Testis (tissue), 2 donors: Measurements from ENCODE around the gene CBLB.

Experiments used
- POLR2A ChIP-seq: fragments of 450-650 bp; IDR thresholded peaks from one replicate; pipeline ENCODE4 v1.6.1; 2017; ENCODE audit warnings: antibody characterized with exemption, mild to moderate bottlenecking, moderate library complexity
- TF ChIP-seq, protein P1 (sequence below), 3 experiments: fragments of 450-650 bp in 2 of 3; fragments of 200-600 bp in 1 of 3; sonication (generic) in 1 of 3; IDR thresholded peaks; one replicate each; pipeline ENCODE4 v1.5.1; 2016 to 2019; ENCODE audit warnings: antibody characterized with exemption in 3 of 3, mild to moderate bottlenecking in 2 of 3, moderate library complexity in 1 of 3

DNA sequence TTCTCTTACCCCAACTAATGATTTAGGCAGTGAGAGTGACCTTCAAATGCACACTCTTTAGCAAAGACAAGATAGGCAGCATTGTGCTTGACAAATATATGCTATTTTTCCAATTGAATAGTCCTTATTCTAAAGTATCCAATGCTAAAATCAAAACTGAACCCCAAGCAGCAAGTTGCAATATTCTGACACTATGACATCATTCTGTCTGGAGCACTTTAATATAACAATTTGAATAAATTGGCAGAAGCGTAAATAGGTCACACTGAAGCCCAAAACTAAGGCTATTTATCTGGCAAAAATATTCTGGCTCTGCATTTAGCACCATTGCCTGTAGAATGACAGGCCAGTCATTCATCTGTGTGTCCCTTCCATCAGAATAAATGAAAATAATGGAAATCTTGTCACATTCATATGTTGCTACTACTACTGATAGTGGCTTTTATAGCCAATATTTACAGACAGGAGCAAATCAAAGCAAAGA, 2.9 kb downstream of the CBLB start:
- TF ChIP-seq, protein P1, sequence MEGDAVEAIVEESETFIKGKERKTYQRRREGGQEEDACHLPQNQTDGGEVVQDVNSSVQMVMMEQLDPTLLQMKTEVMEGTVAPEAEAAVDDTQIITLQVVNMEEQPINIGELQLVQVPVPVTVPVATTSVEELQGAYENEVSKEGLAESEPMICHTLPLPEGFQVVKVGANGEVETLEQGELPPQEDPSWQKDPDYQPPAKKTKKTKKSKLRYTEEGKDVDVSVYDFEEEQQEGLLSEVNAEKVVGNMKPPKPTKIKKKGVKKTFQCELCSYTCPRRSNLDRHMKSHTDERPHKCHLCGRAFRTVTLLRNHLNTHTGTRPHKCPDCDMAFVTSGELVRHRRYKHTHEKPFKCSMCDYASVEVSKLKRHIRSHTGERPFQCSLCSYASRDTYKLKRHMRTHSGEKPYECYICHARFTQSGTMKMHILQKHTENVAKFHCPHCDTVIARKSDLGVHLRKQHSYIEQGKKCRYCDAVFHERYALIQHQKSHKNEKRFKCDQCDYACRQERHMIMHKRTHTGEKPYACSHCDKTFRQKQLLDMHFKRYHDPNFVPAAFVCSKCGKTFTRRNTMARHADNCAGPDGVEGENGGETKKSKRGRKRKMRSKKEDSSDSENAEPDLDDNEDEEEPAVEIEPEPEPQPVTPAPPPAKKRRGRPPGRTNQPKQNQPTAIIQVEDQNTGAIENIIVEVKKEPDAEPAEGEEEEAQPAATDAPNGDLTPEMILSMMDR (IDR thresholded peaks at IDR 0.05): no peak
- no peak for TF ChIP-seq POLR2A
